DOHH2 (cell line): ENCODE results near the gene PRIM1.

ENCODE experiments used
- H3F3A ChIP-seq: fragments of 200-600 bp; sonication (generic), shearing (Covaris generic); 2 replicates; pipeline ENCODE4 v1.6.0; 2016; ENCODE audit warnings: antibody characterized with exemption, mild to moderate bottlenecking; ENCODE audit not compliant: control insufficient read depth, insufficient read depth
- H3K27ac ChIP-seq: fragments of 200-600 bp; sonication (generic); 2 replicates; pipeline ENCODE4 v1.5.1; 2014; ENCODE audit warnings: low read depth, mild to moderate bottlenecking, low read length, moderate library complexity
- H3K27me3 ChIP-seq: fragments of 200-600 bp; sonication (generic); 2 replicates; pipeline ENCODE4 v1.6.1; 2014; ENCODE audit warnings: mild to moderate bottlenecking, low read length, mixed read lengths; ENCODE audit not compliant: control insufficient read depth
- H3K36me3 ChIP-seq: fragments of 200-600 bp; sonication (generic); 2 replicates; pipeline ENCODE4 v1.6.1; 2014; ENCODE audit warnings: mild to moderate bottlenecking, low read length, moderate library complexity, mixed read lengths; ENCODE audit not compliant: control insufficient read depth
- H3K4me1 ChIP-seq: fragments of 200-600 bp; sonication (generic); 2 replicates; pipeline ENCODE4 v1.6.1; 2014; ENCODE audit warnings: mild to moderate bottlenecking, low read length, mixed read lengths; ENCODE audit not compliant: control insufficient read depth
- H3K4me2 ChIP-seq: fragments of 200-600 bp; sonication (generic); 2 replicates; pipeline ENCODE4 v1.6.0; 2014; ENCODE audit warnings: mild to moderate bottlenecking, low read length, moderate library complexity
- H3K4me3 ChIP-seq: fragments of 200-600 bp; sonication (generic); 2 replicates; pipeline ENCODE4 v1.5.1; 2014; ENCODE audit warnings: mild to moderate bottlenecking, low read length, mixed read lengths
- H3K79me2 ChIP-seq: fragments of 200-600 bp; sonication (generic); 2 replicates; pipeline ENCODE4 v1.6.1; 2014; ENCODE audit warnings: mild to moderate bottlenecking, low read length, mixed read lengths; ENCODE audit not compliant: control insufficient read depth
- H3K9me2 ChIP-seq: fragments of 200-600 bp; sonication (generic); replicated peaks from 2 replicates; pipeline ENCODE4 v1.6.1; 2014; ENCODE audit warnings: mild to moderate bottlenecking, low read length, mixed read lengths; ENCODE audit not compliant: control insufficient read depth
- H3K9me3 ChIP-seq: fragments of 200-600 bp; sonication (generic); 2 replicates; pipeline ENCODE4 v1.6.1; 2014; ENCODE audit warnings: antibody characterized with exemption, low read length, mixed read lengths; ENCODE audit not compliant: control insufficient read depth, insufficient read depth
- H4K20me1 ChIP-seq: fragments of 200-600 bp; sonication (generic); 2 replicates; pipeline ENCODE4 v1.6.0; 2014; ENCODE audit warnings: low read depth, mild to moderate bottlenecking, antibody characterized with exemption, low read length, moderate library complexity; ENCODE audit not compliant: control insufficient read depth, insufficient read depth
- EZH2phosphoT487 ChIP-seq: fragments of 200-600 bp; sonication (generic); IDR thresholded peaks from 2 replicates; pipeline ENCODE4 v1.6.1; 2017; ENCODE audit warnings: borderline replicate concordance, mild to moderate bottlenecking, antibody characterized with exemption, low read length, moderate library complexity, mixed read lengths
- TF ChIP-seq, protein P1 (sequence below): fragments of 200-600 bp; sonication (generic); IDR thresholded peaks from one replicate; pipeline ENCODE4 v1.5.1; 2014; ENCODE audit warnings: antibody characterized with exemption, mild to moderate bottlenecking, low read depth, low read length; ENCODE audit not compliant: poor library complexity, severe bottlenecking

The PRIM1 gene

GRCh38 chr12:56776654-56777053 lies 24.5 kb upstream of the PRIM1 start:
- Histone ChIP-seq H3K9me3 (no peaks in the 10 kb centered on the region), H3K36me3 (no peaks in the 10 kb centered on the region), H3K9me2 (no peaks in the 10 kb centered on the region), H3K4me3 (no peak overlapping the region), H4K20me1 (no peaks in the 10 kb centered on the region), H3K4me2 (no peak overlapping the region), H3K27ac (no peak overlapping the region), H3K79me2 (no peaks in the 10 kb centered on the region), H3K4me1 (peaks cover 16% of the 10 kb centered on the region), H3F3A (no peaks in the 10 kb centered on the region), H3K27me3 (no peaks in the 10 kb centered on the region)
- TF ChIP-seq, protein P1, sequence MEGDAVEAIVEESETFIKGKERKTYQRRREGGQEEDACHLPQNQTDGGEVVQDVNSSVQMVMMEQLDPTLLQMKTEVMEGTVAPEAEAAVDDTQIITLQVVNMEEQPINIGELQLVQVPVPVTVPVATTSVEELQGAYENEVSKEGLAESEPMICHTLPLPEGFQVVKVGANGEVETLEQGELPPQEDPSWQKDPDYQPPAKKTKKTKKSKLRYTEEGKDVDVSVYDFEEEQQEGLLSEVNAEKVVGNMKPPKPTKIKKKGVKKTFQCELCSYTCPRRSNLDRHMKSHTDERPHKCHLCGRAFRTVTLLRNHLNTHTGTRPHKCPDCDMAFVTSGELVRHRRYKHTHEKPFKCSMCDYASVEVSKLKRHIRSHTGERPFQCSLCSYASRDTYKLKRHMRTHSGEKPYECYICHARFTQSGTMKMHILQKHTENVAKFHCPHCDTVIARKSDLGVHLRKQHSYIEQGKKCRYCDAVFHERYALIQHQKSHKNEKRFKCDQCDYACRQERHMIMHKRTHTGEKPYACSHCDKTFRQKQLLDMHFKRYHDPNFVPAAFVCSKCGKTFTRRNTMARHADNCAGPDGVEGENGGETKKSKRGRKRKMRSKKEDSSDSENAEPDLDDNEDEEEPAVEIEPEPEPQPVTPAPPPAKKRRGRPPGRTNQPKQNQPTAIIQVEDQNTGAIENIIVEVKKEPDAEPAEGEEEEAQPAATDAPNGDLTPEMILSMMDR, result no peak
- no peak for TF ChIP-seq EZH2phosphoT487

- Histone ChIP-seq H3K79me2 (no peaks in the 10 kb centered on the region), H3K27ac (no peak overlapping the region), H3K4me3 (no peak overlapping the region), H3K9me2 (no peaks in the 10 kb centered on the region), H4K20me1 (no peaks in the 10 kb centered on the region), H3F3A (no peaks in the 10 kb centered on the region), H3K4me1 (peaks cover 16% of the 10 kb centered on the region), H3K27me3 (no peaks in the 10 kb centered on the region), H3K36me3 (no peaks in the 10 kb centered on the region), H3K4me2 (peak overlapping the region; percentile 50), H3K9me3 (no peaks in the 10 kb centered on the region)
- TF ChIP-seq, protein P1, result no peak
- no peak for TF ChIP-seq EZH2phosphoT487
Measured at GRCh38 chr12:56775638-56776037, 23.5 kb upstream of the PRIM1 start.

DNA sequence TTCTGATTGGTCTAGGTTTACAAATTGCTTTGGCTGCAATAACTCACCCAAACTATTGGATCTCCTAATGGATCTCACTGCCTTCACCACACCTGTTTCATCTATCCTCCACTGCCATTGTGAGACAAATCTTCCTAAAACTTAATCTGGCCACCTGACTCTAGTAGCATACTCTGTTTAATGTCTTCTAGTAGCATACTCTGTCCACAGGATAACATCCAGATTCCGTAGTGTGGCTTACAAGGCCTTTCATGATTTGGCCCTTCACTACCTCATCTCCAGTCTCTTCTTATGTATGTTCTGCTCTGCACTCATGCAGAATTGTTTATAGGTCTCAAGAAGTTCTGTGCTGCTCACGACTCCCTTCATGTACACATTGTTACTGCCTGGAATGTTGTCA lies 21.0 kb upstream of the PRIM1 start:
- no peaks in the 10 kb centered on the region for H3K36me3 ChIP-seq
- no peak overlapping the region for H3K27ac ChIP-seq
- H4K20me1 ChIP-seq, result no peaks in the 10 kb centered on the region
- no peaks in the 10 kb centered on the region for H3K79me2 ChIP-seq
- no peaks in the 10 kb centered on the region for H3K9me3 ChIP-seq
- H3K27me3 ChIP-seq, result no peaks in the 10 kb centered on the region
- no peak overlapping the region for H3K4me3 ChIP-seq
- TF ChIP-seq EZH2phosphoT487, result no peak
- TF ChIP-seq, protein P1, result no peak
- no peaks in the 10 kb centered on the region for H3K9me2 ChIP-seq
- H3K4me2 ChIP-seq, result no peak overlapping the region
- H3F3A ChIP-seq, result no peaks in the 10 kb centered on the region
- peaks cover 25% of the 10 kb centered on the region for H3K4me1 ChIP-seq

DNA sequence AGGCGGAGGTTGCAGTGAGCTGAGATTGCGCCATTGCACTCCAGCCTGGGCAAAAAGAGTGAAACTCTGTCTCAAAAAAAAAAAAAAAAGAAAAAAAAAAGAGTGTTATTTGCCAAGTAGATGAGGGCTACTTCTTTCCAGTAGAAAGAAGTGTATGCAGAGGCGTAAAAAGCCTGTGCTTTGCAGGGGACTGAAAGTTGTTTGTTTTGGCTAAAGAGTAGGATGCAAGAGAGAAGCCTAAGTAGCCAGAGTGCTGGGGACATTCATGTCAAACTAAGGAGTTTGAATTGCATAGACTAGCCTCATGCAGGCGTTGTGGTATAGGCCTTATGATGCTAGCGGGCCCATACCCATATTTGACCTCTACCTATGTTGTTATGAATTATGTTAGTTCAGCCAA lies 20.5 kb upstream of the PRIM1 start:
- no peak overlapping the region for H3K27ac ChIP-seq
- H3K4me1 ChIP-seq, result peaks cover 27% of the 10 kb centered on the region
- no peaks in the 10 kb centered on the region for H4K20me1 ChIP-seq
- no peak overlapping the region for H3K4me2 ChIP-seq
- no peak for TF ChIP-seq EZH2phosphoT487
- TF ChIP-seq, protein P1, result no peak
- no peaks in the 10 kb centered on the region for H3K9me2 ChIP-seq
- H3K4me3 ChIP-seq, result no peak overlapping the region
- H3K36me3 ChIP-seq, result no peaks in the 10 kb centered on the region
- no peaks in the 10 kb centered on the region for H3K27me3 ChIP-seq
- no peaks in the 10 kb centered on the region for H3K79me2 ChIP-seq
- no peaks in the 10 kb centered on the region for H3K9me3 ChIP-seq
- no peaks in the 10 kb centered on the region for H3F3A ChIP-seq
